IMR-90 (cell line): Measurements from ENCODE around the gene SGCE. TPM values are rescaled to one million over a fixed set of nuclear protein-coding genes. Genes with fewer than 3 reads are reported as not detected.

Source experiments
- ATAC-seq: fragments of 200-7000 bp; cut with Tn5 transposase; 2 replicates; pipeline ENCODE4 v1.9.1; 2020; ENCODE audit warnings: low read depth, mild to moderate bottlenecking, moderate library complexity
- BruUV-seq: library from RNA; stranded (reverse); fragments of 400-500 nt; replicated peaks from 2 replicates; lab custom pipeline; 2021; lab: Mats Ljungman, UMichigan
- CTCF ChIA-PET: fragments of 300-600 bp; formaldehyde crosslinking; extraction: SDS; loops from one replicate; lab custom pipeline; 2021; ENCODE audit warnings: antibody characterized with exemption; lab: Yijun Ruan, JAX
- POLR2A ChIA-PET: fragments of 300-600 bp; sonication (Branson Sonifier 250); formaldehyde crosslinking; loops from one replicate; lab custom pipeline; 2022; ENCODE audit warnings: antibody characterized with exemption; ENCODE audit not compliant: unreplicated experiment; lab: Charles Lee
- DNase-seq: peaks from one replicate; pipeline ENCODE4 v3.0.0; 2013
- H2AFZ ChIP-seq: replicated peaks from 2 replicates; pipeline ENCODE3; 2013; ENCODE audit warnings: low read length, mild to moderate bottlenecking; ENCODE audit not compliant: poor library complexity
- H2AK5ac ChIP-seq: 2 replicates; pipeline ENCODE4 v1.6.1; 2013; ENCODE audit warnings: low read depth, low read length, inconsistent platforms
- H2AK9ac ChIP-seq: replicated peaks from 2 replicates; pipeline ENCODE3; 2013; ENCODE audit warnings: mild to moderate bottlenecking, low read depth, low read length, moderate library complexity; ENCODE audit not compliant: poor library complexity
- H2BK120ac ChIP-seq: 2 replicates; pipeline ENCODE4 v1.6.1; 2013; ENCODE audit warnings: low read depth, low read length, inconsistent platforms
- H2BK15ac ChIP-seq: 3 replicates; pipeline ENCODE4 v1.6.1; 2013; ENCODE audit warnings: low read depth, low read length, inconsistent platforms
- H2BK20ac ChIP-seq: 2 replicates; pipeline ENCODE4 v1.6.1; 2013; ENCODE audit warnings: low read depth, mild to moderate bottlenecking, inconsistent platforms, low read length, moderate library complexity
- H2BK5ac ChIP-seq: 2 replicates; pipeline ENCODE4 v1.6.1; 2013; ENCODE audit warnings: mild to moderate bottlenecking, low read depth, low read length, inconsistent platforms; ENCODE audit not compliant: poor library complexity, severe bottlenecking
- H3K14ac ChIP-seq: replicated peaks from 2 replicates; pipeline ENCODE4 v1.6.1; 2013; ENCODE audit warnings: low read depth, low read length, inconsistent platforms
- H3K18ac ChIP-seq: 2 replicates; pipeline ENCODE4 v1.6.1; 2013; ENCODE audit warnings: low read depth, low read length, control low read depth
- H3K23ac ChIP-seq: 2 replicates; pipeline ENCODE4 v1.6.1; 2013; ENCODE audit warnings: low read depth, low read length, inconsistent platforms
- H3K27ac ChIP-seq: 2 replicates; pipeline ENCODE4 v1.5.1; 2013; ENCODE audit warnings: mild to moderate bottlenecking, control low read depth, low read length; ENCODE audit not compliant: insufficient read depth
- H3K27me3 ChIP-seq: 2 replicates; pipeline ENCODE4 v1.6.1; 2013; ENCODE audit warnings: low read length; ENCODE audit not compliant: control insufficient read depth, insufficient read depth
- H3K36me3 ChIP-seq: 2 replicates; pipeline ENCODE4 v1.6.1; 2013; ENCODE audit warnings: low read length, mixed read lengths; ENCODE audit not compliant: control insufficient read depth, insufficient read depth
- H3K4ac ChIP-seq: 2 replicates; pipeline ENCODE4 v1.6.1; 2013; ENCODE audit warnings: low read depth, low read length, inconsistent platforms
- H3K4me1 ChIP-seq: 2 replicates; pipeline ENCODE4 v1.6.1; 2013; ENCODE audit warnings: low read length, mixed read lengths; ENCODE audit not compliant: control insufficient read depth, insufficient read depth
- H3K4me2 ChIP-seq: 2 replicates; pipeline ENCODE4 v1.6.1; 2013; ENCODE audit warnings: low read depth, mild to moderate bottlenecking, control low read depth, low read length, moderate library complexity
- H3K4me3 ChIP-seq: 2 replicates; pipeline ENCODE4 v1.5.1; 2013; ENCODE audit warnings: low read depth, mild to moderate bottlenecking, control low read depth, low read length, moderate library complexity; ENCODE audit not compliant: insufficient read depth
- H3K56ac ChIP-seq: 2 replicates; pipeline ENCODE4 v1.6.1; 2013; ENCODE audit warnings: low read length, inconsistent platforms; ENCODE audit not compliant: insufficient read depth; ENCODE audit errors: extremely low read depth
- H3K79me1 ChIP-seq, 2 experiments: 2 replicates each; pipeline ENCODE4 v1.6.1; 2013; ENCODE audit warnings: low read length in 2 of 2, inconsistent platforms in 1 of 2, low read depth in 1 of 2
- H3K9ac ChIP-seq: 2 replicates; pipeline ENCODE4 v1.6.1; 2013; ENCODE audit warnings: low read depth, low read length, control low read depth
- H3K9me1 ChIP-seq: 2 replicates; pipeline ENCODE4 v1.6.1; 2013; ENCODE audit warnings: low read length, inconsistent platforms; ENCODE audit not compliant: insufficient read depth
- H3K9me3 ChIP-seq: 2 replicates; pipeline ENCODE4 v1.6.1; 2013; ENCODE audit warnings: low read length; ENCODE audit not compliant: control insufficient read depth, insufficient read depth
- H4K20me1 ChIP-seq: 2 replicates; pipeline ENCODE4 v1.6.1; 2013; ENCODE audit warnings: low read length, inconsistent platforms; ENCODE audit not compliant: insufficient read depth
- H4K5ac ChIP-seq: 2 replicates; pipeline ENCODE4 v1.6.1; 2013; ENCODE audit warnings: mild to moderate bottlenecking, low read depth, low read length, control low read depth
- H4K8ac ChIP-seq, 2 experiments: 2 replicates each; pipeline ENCODE4 v1.6.1; 2013; ENCODE audit warnings: low read depth in 2 of 2, low read length in 2 of 2, control low read depth in 1 of 2, inconsistent platforms in 1 of 2
- H4K91ac ChIP-seq: 2 replicates; pipeline ENCODE4 v1.6.1; 2013; ENCODE audit warnings: low read depth, low read length, inconsistent platforms; ENCODE audit not compliant: insufficient read depth
- CEBPB ChIP-seq: IDR thresholded peaks from 2 replicates; pipeline ENCODE4 v1.6.1; 2012; ENCODE audit warnings: low read depth, low read length, improper control_type of control experiment
- CHD1 ChIP-seq: IDR thresholded peaks from 2 replicates; pipeline ENCODE4 v1.6.1; 2012; ENCODE audit warnings: low read depth, low read length, improper control_type of control experiment
- MAFK ChIP-seq: IDR thresholded peaks from 2 replicates; pipeline ENCODE4 v1.6.1; 2012; ENCODE audit warnings: low read depth, low read length, improper control_type of control experiment
- RCOR1 ChIP-seq: IDR thresholded peaks from 2 replicates; pipeline ENCODE4 v1.6.1; 2012; ENCODE audit warnings: mild to moderate bottlenecking, low read length, improper control_type of control experiment; ENCODE audit not compliant: insufficient replicate concordance
- RFX5 ChIP-seq: IDR thresholded peaks from 2 replicates; pipeline ENCODE4 v1.8.0; 2012; ENCODE audit warnings: low read depth, mild to moderate bottlenecking, low read length, moderate library complexity
- WGBS, 2 experiments: methylation state at CpG; one replicate each; pipeline versions ENCODE4 v1.1.5 to v1.1.7; 2013; ENCODE audit warnings: missing lambda C conversion rate in 2 of 2; ENCODE audit not compliant: insufficient read length in 1 of 2; ENCODE audit errors: extremely low coverage in 2 of 2; 5-methylcytosine and 5-hydroxymethylcytosine counted together
- dilution Hi-C: fragments of 300-500 bp; cut with HindIII; formaldehyde crosslinking; loops from one replicate; pipeline ENCODE4 v1.14.3; 2018; ENCODE audit warnings: low sequenced_read_pairs; ENCODE audit not compliant: unreplicated experiment
- in situ Hi-C: fragments of 300-500 bp; cut with MboI; formaldehyde crosslinking; loops from 3 replicates; pipeline ENCODE4 v1.14.3; 2019; ENCODE audit warnings: low sequenced_read_pairs, inconsistent platforms, mixed read lengths
- intact Hi-C: fragments of 100-400 bp; cut with micrococcal nuclease; formaldehyde crosslinking; loops from 2 replicates; pipeline ENCODE4 v1.10.0; 2022
- polyA plus RNA-seq, 3 experiments: library from polyadenylated mRNA; depleted of rRNA; stranded (reverse); fragments of >200 nt; gene quantifications; 2 replicates each; pipeline ENCODE4 v1.2.3, GENCODE V29; 2012; ENCODE audit warnings: low replicate concordance in 1 of 3
- total RNA-seq: library from RNA; depleted of rRNA; stranded (reverse); fragments of >200 nt; gene quantifications from 2 replicates; pipeline ENCODE4 v1.2.3, GENCODE V29; 2012
- TF ChIP-seq, protein P1 (sequence below): fragments of 150-350 bp; IDR thresholded peaks from 2 replicates; pipeline ENCODE4 v1.6.1; 2017; ENCODE audit warnings: mild to moderate bottlenecking, antibody characterized with exemption, low read length, low read depth
- TF ChIP-seq, protein P2 (sequence below): fragments of 150-350 bp; IDR thresholded peaks from 2 replicates; pipeline ENCODE4 v1.6.1; 2016; ENCODE audit warnings: low read depth, mild to moderate bottlenecking, low read length, moderate library complexity, borderline replicate concordance

The SGCE gene
- total and polyA plus RNA-seq, 2 of the 4 experiments (the other 2 are of a cell fraction), result 39.4 to 40.5 TPM

DNA sequence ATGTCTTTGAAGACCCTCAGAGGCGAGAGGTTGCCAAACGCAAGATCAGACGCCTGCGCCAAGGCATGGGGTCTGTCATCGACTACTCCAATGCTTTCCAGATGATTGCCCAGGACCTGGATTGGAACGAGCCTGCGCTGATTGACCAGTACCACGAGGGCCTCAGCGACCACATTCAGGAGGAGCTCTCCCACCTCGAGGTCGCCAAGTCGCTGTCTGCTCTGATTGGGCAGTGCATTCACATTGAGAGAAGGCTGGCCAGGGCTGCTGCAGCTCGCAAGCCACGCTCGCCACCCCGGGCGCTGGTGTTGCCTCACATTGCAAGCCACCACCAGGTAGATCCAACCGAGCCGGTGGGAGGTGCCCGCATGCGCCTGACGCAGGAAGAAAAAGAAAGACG, 8.1 kb upstream of the SGCE start:
- Histone ChIP-seq H3K27me3 (no peaks in the 10 kb centered on the region), H3K56ac (no peak overlapping the region), H3K4me1 (no peaks in the 10 kb centered on the region), H2AFZ (no peak overlapping the region), H4K5ac (no peak overlapping the region), H2BK120ac (no peak overlapping the region), H3K9me3 (no peaks in the 10 kb centered on the region), H3K4ac (no peak overlapping the region), H2BK15ac (no peak overlapping the region), H4K20me1 (no peaks in the 10 kb centered on the region), H3K79me1 (no peaks in the 10 kb centered on the region; a peak in 1 of 4 replicates), H3K18ac (no peak overlapping the region), H3K36me3 (no peaks in the 10 kb centered on the region), H3K23ac (no peak overlapping the region), H3K9me1 (no peaks in the 10 kb centered on the region), H3K4me3 (no peak overlapping the region), H2AK9ac (no peak overlapping the region), H4K8ac (no peak overlapping the region), H4K91ac (no peak overlapping the region), H2BK5ac (no peak overlapping the region), H3K14ac (no peak overlapping the region), H3K27ac (no peak overlapping the region), H2BK20ac (no peak overlapping the region), H2AK5ac (no peak overlapping the region), H3K9ac (no peak overlapping the region), H3K4me2 (no peak overlapping the region)
- in situ Hi-C loops (no loop called here), dilution Hi-C loops (no loop called here), intact Hi-C loops (no loop called here)
- CTCF ChIA-PET, result no interaction called here
- POLR2A ChIA-PET, result no interaction called here
- BruUV-seq, result no TSS peak
- 95% methylated on average over 22 of the region's 23 CpGs; no CpG with 5 or more reads in 1 of the 2 experiments for WGBS, 2 experiments
- TF ChIP-seq RCOR1, result no peak
- TF ChIP-seq CEBPB, result no peak
- no peak for TF ChIP-seq RFX5
- TF ChIP-seq MAFK, result no peak
- TF ChIP-seq CHD1, result no peak
- TF ChIP-seq, protein P1, sequence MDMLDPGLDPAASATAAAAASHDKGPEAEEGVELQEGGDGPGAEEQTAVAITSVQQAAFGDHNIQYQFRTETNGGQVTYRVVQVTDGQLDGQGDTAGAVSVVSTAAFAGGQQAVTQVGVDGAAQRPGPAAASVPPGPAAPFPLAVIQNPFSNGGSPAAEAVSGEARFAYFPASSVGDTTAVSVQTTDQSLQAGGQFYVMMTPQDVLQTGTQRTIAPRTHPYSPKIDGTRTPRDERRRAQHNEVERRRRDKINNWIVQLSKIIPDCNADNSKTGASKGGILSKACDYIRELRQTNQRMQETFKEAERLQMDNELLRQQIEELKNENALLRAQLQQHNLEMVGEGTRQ, result no peak
- TF ChIP-seq, protein P2, sequence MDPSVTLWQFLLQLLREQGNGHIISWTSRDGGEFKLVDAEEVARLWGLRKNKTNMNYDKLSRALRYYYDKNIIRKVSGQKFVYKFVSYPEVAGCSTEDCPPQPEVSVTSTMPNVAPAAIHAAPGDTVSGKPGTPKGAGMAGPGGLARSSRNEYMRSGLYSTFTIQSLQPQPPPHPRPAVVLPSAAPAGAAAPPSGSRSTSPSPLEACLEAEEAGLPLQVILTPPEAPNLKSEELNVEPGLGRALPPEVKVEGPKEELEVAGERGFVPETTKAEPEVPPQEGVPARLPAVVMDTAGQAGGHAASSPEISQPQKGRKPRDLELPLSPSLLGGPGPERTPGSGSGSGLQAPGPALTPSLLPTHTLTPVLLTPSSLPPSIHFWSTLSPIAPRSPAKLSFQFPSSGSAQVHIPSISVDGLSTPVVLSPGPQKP, result no peak
- ATAC-seq (no peak), DNase-seq (no peak)
